BJ (cell line): ENCODE results near the gene ANO7. TPM values are rescaled to one million over a fixed set of nuclear protein-coding genes. Genes with fewer than 3 reads are reported as not detected.

Experiments used
- CTCF ChIA-PET: fragments of 350-600 bp; formaldehyde crosslinking; extraction: SDS; loops from one replicate; lab custom pipeline; 2021; ENCODE audit warnings: antibody characterized with exemption, inconsistent platforms; lab: Yijun Ruan, JAX
- POLR2A ChIA-PET: fragments of 300-600 bp; sonication (Branson Sonifier 250); formaldehyde crosslinking; extraction: SDS; loops from one replicate; lab custom pipeline; 2021; ENCODE audit warnings: antibody characterized with exemption; lab: Charles Lee
- DNase-seq: peaks from one replicate; pipeline ENCODE4 v3.0.0-alpha.2; 2011; ENCODE audit warnings: low read depth
- H3K27me3 ChIP-seq: 2 replicates; pipeline ENCODE4 v1.6.0; 2011; ENCODE audit warnings: low read length; ENCODE audit not compliant: control insufficient read depth, insufficient read depth
- H3K36me3 ChIP-seq: 2 replicates; pipeline ENCODE4 v1.5.1; 2011; ENCODE audit warnings: low read length; ENCODE audit not compliant: control insufficient read depth, insufficient read depth
- H3K4me3 ChIP-seq: 2 replicates; pipeline ENCODE4 v1.5.1; 2011; ENCODE audit warnings: low read depth, mild to moderate bottlenecking, control low read depth, low read length
- polyA plus RNA-seq: library from polyadenylated mRNA; depleted of rRNA; stranded (reverse); fragments of >200 nt; gene quantifications from 2 replicates; pipeline ENCODE4 v1.2.3, GENCODE V29; 2011
- TF ChIP-seq, protein P1 (sequence below): IDR thresholded peaks from 2 replicates; pipeline ENCODE4 v1.5.1; 2011; ENCODE audit warnings: low read depth, mild to moderate bottlenecking, control low read depth, inconsistent platforms, low read length, moderate library complexity; ENCODE audit not compliant: insufficient read depth

Gene ANO7
- polyA plus RNA-seq, 1 experiment = 0.74 TPM

- no peaks in the 10 kb centered on the region for H3K27me3 ChIP-seq
- ChIA-PET POLR2A (no interaction called here), CTCF (interaction anchor here (1.1 kb wide), 1 partner anchor 19 kb away, joined by 3 read pairs; no protein-coding TSS in a partner anchor)
- no peak overlapping the region for H3K4me3 ChIP-seq
- DNase-seq = no peak
- no peaks in the 10 kb centered on the region for H3K36me3 ChIP-seq
- TF ChIP-seq, protein P1, sequence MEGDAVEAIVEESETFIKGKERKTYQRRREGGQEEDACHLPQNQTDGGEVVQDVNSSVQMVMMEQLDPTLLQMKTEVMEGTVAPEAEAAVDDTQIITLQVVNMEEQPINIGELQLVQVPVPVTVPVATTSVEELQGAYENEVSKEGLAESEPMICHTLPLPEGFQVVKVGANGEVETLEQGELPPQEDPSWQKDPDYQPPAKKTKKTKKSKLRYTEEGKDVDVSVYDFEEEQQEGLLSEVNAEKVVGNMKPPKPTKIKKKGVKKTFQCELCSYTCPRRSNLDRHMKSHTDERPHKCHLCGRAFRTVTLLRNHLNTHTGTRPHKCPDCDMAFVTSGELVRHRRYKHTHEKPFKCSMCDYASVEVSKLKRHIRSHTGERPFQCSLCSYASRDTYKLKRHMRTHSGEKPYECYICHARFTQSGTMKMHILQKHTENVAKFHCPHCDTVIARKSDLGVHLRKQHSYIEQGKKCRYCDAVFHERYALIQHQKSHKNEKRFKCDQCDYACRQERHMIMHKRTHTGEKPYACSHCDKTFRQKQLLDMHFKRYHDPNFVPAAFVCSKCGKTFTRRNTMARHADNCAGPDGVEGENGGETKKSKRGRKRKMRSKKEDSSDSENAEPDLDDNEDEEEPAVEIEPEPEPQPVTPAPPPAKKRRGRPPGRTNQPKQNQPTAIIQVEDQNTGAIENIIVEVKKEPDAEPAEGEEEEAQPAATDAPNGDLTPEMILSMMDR = no peak
Measured at GRCh38 chr2:241189093-241189855, 797 bp downstream of the ANO7 start.

DNA sequence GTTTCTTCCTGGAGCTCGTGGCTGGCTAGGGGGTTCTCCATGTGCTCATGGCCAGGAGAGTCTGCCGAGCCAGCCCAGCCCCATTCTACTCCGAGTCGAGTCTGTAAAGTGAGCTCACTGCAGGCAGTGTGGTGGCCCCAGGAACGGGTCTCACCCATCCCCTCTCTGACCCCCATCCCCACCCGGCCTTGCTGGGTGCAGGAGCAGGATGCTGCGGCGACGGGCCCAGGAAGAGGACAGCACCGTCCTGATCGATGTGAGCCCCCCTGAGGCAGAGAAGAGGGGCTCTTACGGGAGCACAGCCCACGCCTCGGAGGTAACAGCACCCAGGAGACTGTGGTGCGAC, 1.4 kb downstream of the ANO7 start:
- TF ChIP-seq, protein P1 = no peak
- Histone ChIP-seq H3K4me3 (no peak overlapping the region), H3K36me3 (no peaks in the 10 kb centered on the region), H3K27me3 (no peaks in the 10 kb centered on the region)
- no peak for DNase-seq
- CTCF ChIA-PET = no interaction called here
- POLR2A ChIA-PET = no interaction called here

DNA sequence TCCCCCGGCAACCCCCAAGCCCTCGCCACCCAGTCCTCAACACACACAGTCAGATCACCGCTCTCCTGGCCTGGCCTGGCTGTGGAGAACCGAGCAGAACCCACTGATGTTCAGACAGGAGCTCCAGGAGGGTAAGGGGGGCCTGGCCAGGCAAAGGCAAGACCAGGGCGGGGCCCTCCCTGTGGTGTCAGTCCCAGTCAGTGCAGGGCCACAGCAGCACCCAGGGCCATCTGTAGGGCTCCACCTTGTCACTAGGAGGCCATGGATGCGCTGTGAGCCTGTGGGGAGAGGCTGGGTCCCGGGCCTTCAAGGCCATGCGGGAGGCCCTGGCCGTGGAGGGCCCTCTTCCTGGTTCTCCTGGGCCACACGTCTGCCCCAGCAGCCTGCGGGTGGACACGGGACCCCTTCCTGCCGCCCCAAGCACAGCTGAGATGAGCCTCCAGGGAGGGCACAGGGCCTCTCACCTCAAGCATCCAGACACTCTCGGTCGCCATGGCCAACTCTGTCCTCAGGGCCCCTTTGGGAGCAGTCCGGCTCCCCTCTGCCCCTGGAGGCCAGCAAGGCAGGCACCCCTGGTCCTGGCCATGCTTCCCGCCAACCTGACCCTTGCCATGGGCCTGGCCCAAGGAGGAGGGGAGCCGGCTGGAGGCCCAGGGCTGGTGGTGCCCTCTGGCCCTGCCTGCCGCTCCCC, 2.0 kb downstream of the ANO7 start:
- Histone ChIP-seq H3K36me3 (no peaks in the 10 kb centered on the region), H3K27me3 (no peaks in the 10 kb centered on the region), H3K4me3 (no peak overlapping the region)
- no peak for DNase-seq
- ChIA-PET CTCF (no interaction called here), POLR2A (no interaction called here)
- TF ChIP-seq, protein P1 = no peak

DNA sequence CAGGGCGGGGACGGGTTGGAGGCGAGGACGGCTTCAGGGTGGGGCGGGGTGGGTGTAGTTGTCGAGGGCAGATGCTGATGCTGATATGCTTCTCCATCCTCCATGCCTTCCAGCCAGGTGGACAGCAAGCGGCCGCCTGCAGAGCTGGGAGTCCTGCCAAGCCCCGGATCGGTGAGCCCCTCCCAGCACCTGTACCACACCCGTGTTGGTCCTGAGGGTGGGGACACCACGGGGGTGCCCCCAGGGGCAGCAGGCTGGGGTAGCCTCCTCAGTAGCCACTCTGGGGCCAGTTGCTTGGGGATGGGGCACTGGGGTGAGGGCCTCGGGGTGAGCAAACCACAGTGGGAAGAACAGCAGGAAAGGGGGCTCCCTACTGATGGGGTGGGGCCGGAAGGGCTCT, 2.6 kb downstream of the ANO7 start:
- DNase-seq = no peak
- Histone ChIP-seq H3K36me3 (no peaks in the 10 kb centered on the region), H3K4me3 (no peak overlapping the region), H3K27me3 (no peaks in the 10 kb centered on the region)
- POLR2A ChIA-PET = no interaction called here
- CTCF ChIA-PET = no interaction called here
- TF ChIP-seq, protein P1 = no peak

- no peak for DNase-seq
- no peak overlapping the region for H3K4me3 ChIP-seq
- TF ChIP-seq, protein P1 = no peak
- H3K27me3 ChIP-seq = peaks cover 2% of the 10 kb centered on the region; the same call in 1 of the 2 replicates
- ChIA-PET CTCF (no interaction called here), POLR2A (no interaction called here)
- H3K36me3 ChIP-seq = no peaks in the 10 kb centered on the region
Measured at GRCh38 chr2:241193271-241193670, 4.8 kb downstream of the ANO7 start.
